ENCODE measurements around the gene ULBP2. TPM values are rescaled to one million over a fixed set of nuclear protein-coding genes. Genes with fewer than 3 reads are reported as not detected.

Gene ULBP2
- total RNA-seq, 1 experiment from 2014 or later, result 0.13 TPM

- TF ChIP-seq, protein P1, sequence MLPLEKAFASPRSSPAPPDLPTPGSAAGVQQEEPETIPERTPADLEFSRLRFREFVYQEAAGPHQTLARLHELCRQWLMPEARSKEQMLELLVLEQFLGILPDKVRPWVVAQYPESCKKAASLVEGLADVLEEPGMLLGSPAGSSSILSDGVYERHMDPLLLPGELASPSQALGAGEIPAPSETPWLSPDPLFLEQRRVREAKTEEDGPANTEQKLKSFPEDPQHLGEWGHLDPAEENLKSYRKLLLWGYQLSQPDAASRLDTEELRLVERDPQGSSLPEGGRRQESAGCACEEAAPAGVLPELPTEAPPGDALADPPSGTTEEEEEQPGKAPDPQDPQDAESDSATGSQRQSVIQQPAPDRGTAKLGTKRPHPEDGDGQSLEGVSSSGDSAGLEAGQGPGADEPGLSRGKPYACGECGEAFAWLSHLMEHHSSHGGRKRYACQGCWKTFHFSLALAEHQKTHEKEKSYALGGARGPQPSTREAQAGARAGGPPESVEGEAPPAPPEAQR (CRISPR knock-in tag; IDR thresholded peaks at IDR 0.05), result no peak
- no peak for TF ChIP-seq TEAD4 (CRISPR knock-in tag; IDR thresholded peaks at IDR 0.05)
- TF ChIP-seq NR2C2 (CRISPR knock-in tag; IDR thresholded peaks at IDR 0.05), result no peak
These were observed 17.4 kb upstream of the ULBP2 start (continued) for GRCh38 chr6:149924206-149924932.

- H3K4me1 Mint-ChIP-seq, result peaks cover 14% of the 10 kb centered on the region
- no peaks in the 10 kb centered on the region for H3K36me3 Mint-ChIP-seq
- no peak for TF ChIP-seq TCF7 (CRISPR knock-in tag; IDR thresholded peaks at IDR 0.05; ENCODE audit: low read depth)
- TF ChIP-seq CTCF (IDR thresholded peaks at IDR 0.05), result no peak
- TF ChIP-seq, protein P2, sequence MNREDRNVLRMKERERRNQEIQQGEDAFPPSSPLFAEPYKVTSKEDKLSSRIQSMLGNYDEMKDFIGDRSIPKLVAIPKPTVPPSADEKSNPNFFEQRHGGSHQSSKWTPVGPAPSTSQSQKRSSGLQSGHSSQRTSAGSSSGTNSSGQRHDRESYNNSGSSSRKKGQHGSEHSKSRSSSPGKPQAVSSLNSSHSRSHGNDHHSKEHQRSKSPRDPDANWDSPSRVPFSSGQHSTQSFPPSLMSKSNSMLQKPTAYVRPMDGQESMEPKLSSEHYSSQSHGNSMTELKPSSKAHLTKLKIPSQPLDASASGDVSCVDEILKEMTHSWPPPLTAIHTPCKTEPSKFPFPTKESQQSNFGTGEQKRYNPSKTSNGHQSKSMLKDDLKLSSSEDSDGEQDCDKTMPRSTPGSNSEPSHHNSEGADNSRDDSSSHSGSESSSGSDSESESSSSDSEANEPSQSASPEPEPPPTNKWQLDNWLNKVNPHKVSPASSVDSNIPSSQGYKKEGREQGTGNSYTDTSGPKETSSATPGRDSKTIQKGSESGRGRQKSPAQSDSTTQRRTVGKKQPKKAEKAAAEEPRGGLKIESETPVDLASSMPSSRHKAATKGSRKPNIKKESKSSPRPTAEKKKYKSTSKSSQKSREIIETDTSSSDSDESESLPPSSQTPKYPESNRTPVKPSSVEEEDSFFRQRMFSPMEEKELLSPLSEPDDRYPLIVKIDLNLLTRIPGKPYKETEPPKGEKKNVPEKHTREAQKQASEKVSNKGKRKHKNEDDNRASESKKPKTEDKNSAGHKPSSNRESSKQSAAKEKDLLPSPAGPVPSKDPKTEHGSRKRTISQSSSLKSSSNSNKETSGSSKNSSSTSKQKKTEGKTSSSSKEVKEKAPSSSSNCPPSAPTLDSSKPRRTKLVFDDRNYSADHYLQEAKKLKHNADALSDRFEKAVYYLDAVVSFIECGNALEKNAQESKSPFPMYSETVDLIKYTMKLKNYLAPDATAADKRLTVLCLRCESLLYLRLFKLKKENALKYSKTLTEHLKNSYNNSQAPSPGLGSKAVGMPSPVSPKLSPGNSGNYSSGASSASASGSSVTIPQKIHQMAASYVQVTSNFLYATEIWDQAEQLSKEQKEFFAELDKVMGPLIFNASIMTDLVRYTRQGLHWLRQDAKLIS (CRISPR knock-in tag; IDR thresholded peaks at IDR 0.05; ENCODE audit: borderline replicate concordance), result no peak
- TF ChIP-seq, protein P3, sequence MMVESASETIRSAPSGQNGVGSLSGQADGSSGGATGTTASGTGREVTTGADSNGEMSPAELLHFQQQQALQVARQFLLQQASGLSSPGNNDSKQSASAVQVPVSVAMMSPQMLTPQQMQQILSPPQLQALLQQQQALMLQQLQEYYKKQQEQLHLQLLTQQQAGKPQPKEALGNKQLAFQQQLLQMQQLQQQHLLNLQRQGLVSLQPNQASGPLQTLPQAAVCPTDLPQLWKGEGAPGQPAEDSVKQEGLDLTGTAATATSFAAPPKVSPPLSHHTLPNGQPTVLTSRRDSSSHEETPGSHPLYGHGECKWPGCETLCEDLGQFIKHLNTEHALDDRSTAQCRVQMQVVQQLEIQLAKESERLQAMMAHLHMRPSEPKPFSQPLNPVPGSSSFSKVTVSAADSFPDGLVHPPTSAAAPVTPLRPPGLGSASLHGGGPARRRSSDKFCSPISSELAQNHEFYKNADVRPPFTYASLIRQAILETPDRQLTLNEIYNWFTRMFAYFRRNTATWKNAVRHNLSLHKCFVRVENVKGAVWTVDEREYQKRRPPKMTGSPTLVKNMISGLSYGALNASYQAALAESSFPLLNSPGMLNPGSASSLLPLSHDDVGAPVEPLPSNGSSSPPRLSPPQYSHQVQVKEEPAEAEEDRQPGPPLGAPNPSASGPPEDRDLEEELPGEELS (CRISPR knock-in tag; IDR thresholded peaks at IDR 0.05), result no peak
- TF ChIP-seq GABPB1 (CRISPR knock-in tag; IDR thresholded peaks at IDR 0.05), result no peak
- TF ChIP-seq ZNF219 (CRISPR knock-in tag; IDR thresholded peaks at IDR 0.05; ENCODE audit: borderline replicate concordance), result no peak
- TF ChIP-seq, protein P4, sequence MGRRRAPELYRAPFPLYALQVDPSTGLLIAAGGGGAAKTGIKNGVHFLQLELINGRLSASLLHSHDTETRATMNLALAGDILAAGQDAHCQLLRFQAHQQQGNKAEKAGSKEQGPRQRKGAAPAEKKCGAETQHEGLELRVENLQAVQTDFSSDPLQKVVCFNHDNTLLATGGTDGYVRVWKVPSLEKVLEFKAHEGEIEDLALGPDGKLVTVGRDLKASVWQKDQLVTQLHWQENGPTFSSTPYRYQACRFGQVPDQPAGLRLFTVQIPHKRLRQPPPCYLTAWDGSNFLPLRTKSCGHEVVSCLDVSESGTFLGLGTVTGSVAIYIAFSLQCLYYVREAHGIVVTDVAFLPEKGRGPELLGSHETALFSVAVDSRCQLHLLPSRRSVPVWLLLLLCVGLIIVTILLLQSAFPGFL (CRISPR knock-in tag; IDR thresholded peaks at IDR 0.05; ENCODE audit: borderline replicate concordance), result no peak
- TF ChIP-seq GTF2I (CRISPR knock-in tag; conservative IDR thresholded peaks at IDR 0.05), result no peak
- no peak for TF ChIP-seq ZBTB43 (CRISPR knock-in tag; IDR thresholded peaks at IDR 0.05)
- peak overlapping the region; percentile 70 for H3K4me3 Mint-ChIP-seq
- POLR2A ChIA-PET, result interaction anchor here (1.2 kb wide), 1 partner anchor 84 kb away, joined by 3 read pairs; no protein-coding TSS in a partner anchor
- DNase-seq (ENCODE audit: low spot score) (no peak), ATAC-seq (no peak)
- peaks cover 97% of the 10 kb centered on the region for H3K27me3 Mint-ChIP-seq (ENCODE audit: low read depth)
- H3K9me3 Mint-ChIP-seq, result no peaks in the 10 kb centered on the region
- CTCF ChIA-PET, result interaction anchor here (0.9 to 2.3 kb wide), 6 partner anchors 16 to 126 kb away, joined by 3 to 19 read pairs (median 4); no protein-coding TSS in a partner anchor
- H3K27ac Mint-ChIP-seq, result no peak overlapping the region
These were observed 16.9 kb upstream of the ULBP2 start for GRCh38 chr6:149924933-149925252.

Measured in WTC11 (cell line).